ENCODE measurements around the gene GPR84. TPM values are rescaled to one million over a fixed set of nuclear protein-coding genes. Genes with fewer than 3 reads are reported as not detected.

The GPR84 gene
- total and polyA plus RNA-seq, 2 experiments from 2014 or later = not detected

DNA sequence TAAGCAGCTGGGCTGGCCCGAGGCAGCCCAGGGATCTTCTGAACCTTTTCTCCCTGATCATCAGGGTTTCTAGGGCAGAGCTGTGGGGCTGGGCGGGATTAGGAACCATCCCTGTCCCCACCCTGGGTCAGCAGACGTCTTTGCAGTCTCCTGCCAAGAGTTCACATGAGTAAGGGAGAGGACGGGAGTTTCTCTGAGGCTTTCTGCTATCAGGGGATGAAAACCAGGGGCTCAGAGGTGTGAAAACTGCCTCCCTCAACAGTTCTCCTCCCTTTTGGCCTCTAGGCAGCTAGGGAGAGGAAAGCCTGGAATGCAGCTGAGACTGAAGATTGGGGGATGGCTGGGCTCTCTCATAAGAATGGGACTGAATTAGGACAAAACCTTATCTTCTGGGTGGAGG is 12.3 kb upstream of the GPR84 start:
- Histone ChIP-seq H3K27me3 (ENCODE audit: insufficient read depth) (peaks cover 17% of the 10 kb centered on the region; the same call in 1 of the 2 replicates), H3K4me1 (ENCODE audit: insufficient read depth) (peaks cover 11% of the 10 kb centered on the region), H3F3A (replicated peaks; ENCODE audit: low read depth) (no peaks in the 10 kb centered on the region; the same call in 1 of the 2 replicates), H4K20me1 (replicated peaks; ENCODE audit: insufficient read depth) (no peaks in the 10 kb centered on the region; the same call in none of the 2 replicates), H3K27ac (ENCODE audit: low read depth) (no peak overlapping the region), H3K79me2 (replicated peaks; ENCODE audit: insufficient read depth) (no peaks in the 10 kb centered on the region), H3K36me3 (ENCODE audit: insufficient read depth) (no peaks in the 10 kb centered on the region), H3K4me2 (no peak overlapping the region), H2AFZ (no peak overlapping the region), H3K9me2 (ENCODE audit: insufficient read depth) (no peaks in the 10 kb centered on the region), H3K4me3 (no peak overlapping the region)
- ATAC-seq = no peak
- Mint-ChIP-seq H3K27me3 (ENCODE audit: insufficient read depth, low read depth, poor library complexity) (peaks cover 22% of the 10 kb centered on the region), H3K27ac (no peak overlapping the region), H3K4me3 (no peak overlapping the region; the same call in 2 of the 3 replicates), H3K9me3 (no peaks in the 10 kb centered on the region), H3K36me3 (ENCODE audit: low read depth) (peaks cover 25% of the 10 kb centered on the region), H3K4me1 (peaks cover 24% of the 10 kb centered on the region)
- TF ChIP-seq STAT1 (IDR thresholded peaks at IDR 0.05; ENCODE audit: unreplicated experiment) (no peak), NANOG (IDR thresholded peaks at IDR 0.05; ENCODE audit: borderline replicate concordance) (no peak), ZNF114 (CRISPR knock-in tag; IDR thresholded peaks at IDR 0.05) (no peak), EZH2 (IDR thresholded peaks at IDR 0.05; ENCODE audit: low read depth, unreplicated experiment) (no peak), JUNB (IDR thresholded peaks at IDR 0.05; ENCODE audit: unreplicated experiment) (no peak), CREB1 (CRISPR knock-in tag; IDR thresholded peaks at IDR 0.05; ENCODE audit: low read depth) (no peak), ZNF331 (CRISPR knock-in tag; IDR thresholded peaks at IDR 0.05; ENCODE audit: low read depth) (no peak), EZH2phosphoT487 (IDR thresholded peaks at IDR 0.05; ENCODE audit: unreplicated experiment) (no peak), POLR2AphosphoS5 (IDR thresholded peaks at IDR 0.05; ENCODE audit: low read depth) (no peak)
- TF ChIP-seq, protein P1, sequence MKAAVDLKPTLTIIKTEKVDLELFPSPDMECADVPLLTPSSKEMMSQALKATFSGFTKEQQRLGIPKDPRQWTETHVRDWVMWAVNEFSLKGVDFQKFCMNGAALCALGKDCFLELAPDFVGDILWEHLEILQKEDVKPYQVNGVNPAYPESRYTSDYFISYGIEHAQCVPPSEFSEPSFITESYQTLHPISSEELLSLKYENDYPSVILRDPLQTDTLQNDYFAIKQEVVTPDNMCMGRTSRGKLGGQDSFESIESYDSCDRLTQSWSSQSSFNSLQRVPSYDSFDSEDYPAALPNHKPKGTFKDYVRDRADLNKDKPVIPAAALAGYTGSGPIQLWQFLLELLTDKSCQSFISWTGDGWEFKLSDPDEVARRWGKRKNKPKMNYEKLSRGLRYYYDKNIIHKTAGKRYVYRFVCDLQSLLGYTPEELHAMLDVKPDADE (IDR thresholded peaks at IDR 0.05) = no peak
- TF ChIP-seq, protein P2, sequence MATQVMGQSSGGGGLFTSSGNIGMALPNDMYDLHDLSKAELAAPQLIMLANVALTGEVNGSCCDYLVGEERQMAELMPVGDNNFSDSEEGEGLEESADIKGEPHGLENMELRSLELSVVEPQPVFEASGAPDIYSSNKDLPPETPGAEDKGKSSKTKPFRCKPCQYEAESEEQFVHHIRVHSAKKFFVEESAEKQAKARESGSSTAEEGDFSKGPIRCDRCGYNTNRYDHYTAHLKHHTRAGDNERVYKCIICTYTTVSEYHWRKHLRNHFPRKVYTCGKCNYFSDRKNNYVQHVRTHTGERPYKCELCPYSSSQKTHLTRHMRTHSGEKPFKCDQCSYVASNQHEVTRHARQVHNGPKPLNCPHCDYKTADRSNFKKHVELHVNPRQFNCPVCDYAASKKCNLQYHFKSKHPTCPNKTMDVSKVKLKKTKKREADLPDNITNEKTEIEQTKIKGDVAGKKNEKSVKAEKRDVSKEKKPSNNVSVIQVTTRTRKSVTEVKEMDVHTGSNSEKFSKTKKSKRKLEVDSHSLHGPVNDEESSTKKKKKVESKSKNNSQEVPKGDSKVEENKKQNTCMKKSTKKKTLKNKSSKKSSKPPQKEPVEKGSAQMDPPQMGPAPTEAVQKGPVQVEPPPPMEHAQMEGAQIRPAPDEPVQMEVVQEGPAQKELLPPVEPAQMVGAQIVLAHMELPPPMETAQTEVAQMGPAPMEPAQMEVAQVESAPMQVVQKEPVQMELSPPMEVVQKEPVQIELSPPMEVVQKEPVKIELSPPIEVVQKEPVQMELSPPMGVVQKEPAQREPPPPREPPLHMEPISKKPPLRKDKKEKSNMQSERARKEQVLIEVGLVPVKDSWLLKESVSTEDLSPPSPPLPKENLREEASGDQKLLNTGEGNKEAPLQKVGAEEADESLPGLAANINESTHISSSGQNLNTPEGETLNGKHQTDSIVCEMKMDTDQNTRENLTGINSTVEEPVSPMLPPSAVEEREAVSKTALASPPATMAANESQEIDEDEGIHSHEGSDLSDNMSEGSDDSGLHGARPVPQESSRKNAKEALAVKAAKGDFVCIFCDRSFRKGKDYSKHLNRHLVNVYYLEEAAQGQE (IDR thresholded peaks at IDR 0.05; ENCODE audit: unreplicated experiment) = no peak
- TF ChIP-seq, protein P3, sequence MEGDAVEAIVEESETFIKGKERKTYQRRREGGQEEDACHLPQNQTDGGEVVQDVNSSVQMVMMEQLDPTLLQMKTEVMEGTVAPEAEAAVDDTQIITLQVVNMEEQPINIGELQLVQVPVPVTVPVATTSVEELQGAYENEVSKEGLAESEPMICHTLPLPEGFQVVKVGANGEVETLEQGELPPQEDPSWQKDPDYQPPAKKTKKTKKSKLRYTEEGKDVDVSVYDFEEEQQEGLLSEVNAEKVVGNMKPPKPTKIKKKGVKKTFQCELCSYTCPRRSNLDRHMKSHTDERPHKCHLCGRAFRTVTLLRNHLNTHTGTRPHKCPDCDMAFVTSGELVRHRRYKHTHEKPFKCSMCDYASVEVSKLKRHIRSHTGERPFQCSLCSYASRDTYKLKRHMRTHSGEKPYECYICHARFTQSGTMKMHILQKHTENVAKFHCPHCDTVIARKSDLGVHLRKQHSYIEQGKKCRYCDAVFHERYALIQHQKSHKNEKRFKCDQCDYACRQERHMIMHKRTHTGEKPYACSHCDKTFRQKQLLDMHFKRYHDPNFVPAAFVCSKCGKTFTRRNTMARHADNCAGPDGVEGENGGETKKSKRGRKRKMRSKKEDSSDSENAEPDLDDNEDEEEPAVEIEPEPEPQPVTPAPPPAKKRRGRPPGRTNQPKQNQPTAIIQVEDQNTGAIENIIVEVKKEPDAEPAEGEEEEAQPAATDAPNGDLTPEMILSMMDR (conservative IDR thresholded peaks at IDR 0.05; ENCODE audit: low read depth in 2 of 2) = no peak
- TF ChIP-seq, protein P4, sequence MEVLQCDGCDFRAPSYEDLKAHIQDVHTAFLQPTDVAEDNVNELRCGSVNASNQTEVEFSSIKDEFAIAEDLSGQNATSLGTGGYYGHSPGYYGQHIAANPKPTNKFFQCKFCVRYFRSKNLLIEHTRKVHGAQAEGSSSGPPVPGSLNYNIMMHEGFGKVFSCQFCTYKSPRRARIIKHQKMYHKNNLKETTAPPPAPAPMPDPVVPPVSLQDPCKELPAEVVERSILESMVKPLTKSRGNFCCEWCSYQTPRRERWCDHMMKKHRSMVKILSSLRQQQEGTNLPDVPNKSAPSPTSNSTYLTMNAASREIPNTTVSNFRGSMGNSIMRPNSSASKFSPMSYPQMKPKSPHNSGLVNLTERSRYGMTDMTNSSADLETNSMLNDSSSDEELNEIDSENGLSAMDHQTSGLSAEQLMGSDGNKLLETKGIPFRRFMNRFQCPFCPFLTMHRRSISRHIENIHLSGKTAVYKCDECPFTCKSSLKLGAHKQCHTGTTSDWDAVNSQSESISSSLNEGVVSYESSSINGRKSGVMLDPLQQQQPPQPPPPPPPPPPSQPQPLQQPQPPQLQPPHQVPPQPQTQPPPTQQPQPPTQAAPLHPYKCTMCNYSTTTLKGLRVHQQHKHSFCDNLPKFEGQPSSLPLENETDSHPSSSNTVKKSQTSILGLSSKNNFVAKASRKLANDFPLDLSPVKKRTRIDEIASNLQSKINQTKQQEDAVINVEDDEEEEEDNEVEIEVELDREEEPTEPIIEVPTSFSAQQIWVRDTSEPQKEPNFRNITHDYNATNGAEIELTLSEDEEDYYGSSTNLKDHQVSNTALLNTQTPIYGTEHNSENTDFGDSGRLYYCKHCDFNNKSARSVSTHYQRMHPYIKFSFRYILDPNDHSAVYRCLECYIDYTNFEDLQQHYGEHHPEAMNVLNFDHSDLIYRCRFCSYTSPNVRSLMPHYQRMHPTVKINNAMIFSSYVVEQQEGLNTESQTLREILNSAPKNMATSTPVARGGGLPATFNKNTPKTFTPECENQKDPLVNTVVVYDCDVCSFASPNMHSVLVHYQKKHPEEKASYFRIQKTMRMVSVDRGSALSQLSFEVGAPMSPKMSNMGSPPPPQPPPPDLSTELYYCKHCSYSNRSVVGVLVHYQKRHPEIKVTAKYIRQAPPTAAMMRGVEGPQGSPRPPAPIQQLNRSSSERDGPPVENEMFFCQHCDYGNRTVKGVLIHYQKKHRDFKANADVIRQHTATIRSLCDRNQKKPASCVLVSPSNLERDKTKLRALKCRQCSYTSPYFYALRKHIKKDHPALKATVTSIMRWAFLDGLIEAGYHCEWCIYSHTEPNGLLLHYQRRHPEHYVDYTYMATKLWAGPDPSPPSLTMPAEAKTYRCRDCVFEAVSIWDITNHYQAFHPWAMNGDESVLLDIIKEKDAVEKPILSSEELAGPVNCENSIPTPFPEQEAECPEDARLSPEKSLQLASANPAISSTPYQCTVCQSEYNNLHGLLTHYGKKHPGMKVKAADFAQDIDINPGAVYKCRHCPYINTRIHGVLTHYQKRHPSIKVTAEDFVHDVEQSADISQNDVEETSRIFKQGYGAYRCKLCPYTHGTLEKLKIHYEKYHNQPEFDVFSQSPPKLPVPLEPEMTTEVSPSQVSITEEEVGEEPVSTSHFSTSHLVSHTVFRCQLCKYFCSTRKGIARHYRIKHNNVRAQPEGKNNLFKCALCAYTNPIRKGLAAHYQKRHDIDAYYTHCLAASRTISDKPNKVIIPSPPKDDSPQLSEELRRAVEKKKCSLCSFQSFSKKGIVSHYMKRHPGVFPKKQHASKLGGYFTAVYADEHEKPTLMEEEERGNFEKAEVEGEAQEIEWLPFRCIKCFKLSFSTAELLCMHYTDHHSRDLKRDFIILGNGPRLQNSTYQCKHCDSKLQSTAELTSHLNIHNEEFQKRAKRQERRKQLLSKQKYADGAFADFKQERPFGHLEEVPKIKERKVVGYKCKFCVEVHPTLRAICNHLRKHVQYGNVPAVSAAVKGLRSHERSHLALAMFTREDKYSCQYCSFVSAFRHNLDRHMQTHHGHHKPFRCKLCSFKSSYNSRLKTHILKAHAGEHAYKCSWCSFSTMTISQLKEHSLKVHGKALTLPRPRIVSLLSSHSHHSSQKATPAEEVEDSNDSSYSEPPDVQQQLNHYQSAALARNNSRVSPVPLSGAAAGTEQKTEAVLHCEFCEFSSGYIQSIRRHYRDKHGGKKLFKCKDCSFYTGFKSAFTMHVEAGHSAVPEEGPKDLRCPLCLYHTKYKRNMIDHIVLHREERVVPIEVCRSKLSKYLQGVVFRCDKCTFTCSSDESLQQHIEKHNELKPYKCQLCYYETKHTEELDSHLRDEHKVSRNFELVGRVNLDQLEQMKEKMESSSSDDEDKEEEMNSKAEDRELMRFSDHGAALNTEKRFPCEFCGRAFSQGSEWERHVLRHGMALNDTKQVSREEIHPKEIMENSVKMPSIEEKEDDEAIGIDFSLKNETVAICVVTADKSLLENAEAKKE (CRISPR knock-in tag; IDR thresholded peaks at IDR 0.05) = no peak
- no peak for DNase-seq (ENCODE audit: low spot score)
